Measurements from ENCODE around the gene KRT80. TPM values are rescaled to one million over a fixed set of nuclear protein-coding genes. Genes with fewer than 3 reads are reported as not detected.
A peak's percentile ranks its signal among the peaks of the same experiment; 100 is the strongest.

Gene KRT80
- total RNA-seq, 2 donors from 2014 or later = 0.07 to 0.09 TPM

- peaks cover 5% of the 10 kb centered on the region for H3K27me3 Mint-ChIP-seq (ENCODE audit: insufficient read depth)
- no peak for DNase-seq
- no peaks in the 10 kb centered on the region for H3K9me3 ChIP-seq (ENCODE audit: control insufficient read depth, low read length)
- WGBS, 2 experiments (ENCODE audit: insufficient coverage in 1 of 2, insufficient read length in 1 of 2) = 87 to 93% methylated on average over 9 to 13 of the region's 13 CpGs
- no peak overlapping the region for H3K9ac ChIP-seq (ENCODE audit: extremely low read depth, low read length, poor library complexity, severe bottlenecking)
- H3K4me1 Mint-ChIP-seq = peaks cover 3% of the 10 kb centered on the region
- no peak overlapping the region for H3K4me3 ChIP-seq (ENCODE audit: low read length)
- no peaks in the 10 kb centered on the region for H3K36me3 ChIP-seq (ENCODE audit: control insufficient read depth, insufficient read depth, low read length)
- H3K27ac ChIP-seq (ENCODE audit: low read depth, low read length) = no peak overlapping the region
- TF ChIP-seq CTCF (conservative IDR thresholded peaks at IDR 0.05) = no peak
- H3K4me1 ChIP-seq (ENCODE audit: control insufficient read depth, insufficient read depth, low read length) = no peaks in the 10 kb centered on the region
- no peak overlapping the region for H3K4me3 Mint-ChIP-seq
- H3K27me3 ChIP-seq (ENCODE audit: control insufficient read depth, insufficient read depth, low read length, poor library complexity, severe bottlenecking) = no peaks in the 10 kb centered on the region
- no peak overlapping the region for H3K27ac Mint-ChIP-seq
- H3K9me3 Mint-ChIP-seq = no peaks in the 10 kb centered on the region
- no peaks in the 10 kb centered on the region for H3K36me3 Mint-ChIP-seq (ENCODE audit: low read depth)
These were observed 52.7 kb downstream of the KRT80 start for GRCh38 chr12:52139147-52139546.

- Mint-ChIP-seq H3K27me3 (ENCODE audit: insufficient read depth) (peaks cover 5% of the 10 kb centered on the region), H3K36me3 (ENCODE audit: low read depth) (no peaks in the 10 kb centered on the region), H3K4me3 (no peak overlapping the region), H3K27ac (no peak overlapping the region), H3K4me1 (peaks cover 3% of the 10 kb centered on the region), H3K9me3 (no peaks in the 10 kb centered on the region)
- Histone ChIP-seq H3K9me3 (ENCODE audit: control insufficient read depth, low read length) (no peaks in the 10 kb centered on the region), H3K36me3 (ENCODE audit: control insufficient read depth, insufficient read depth, low read length) (no peaks in the 10 kb centered on the region), H3K4me3 (ENCODE audit: low read length) (no peak overlapping the region), H3K27me3 (ENCODE audit: control insufficient read depth, insufficient read depth, low read length, poor library complexity, severe bottlenecking) (no peaks in the 10 kb centered on the region), H3K27ac (ENCODE audit: low read depth, low read length) (no peak overlapping the region), H3K9ac (ENCODE audit: extremely low read depth, low read length, poor library complexity, severe bottlenecking) (no peak overlapping the region), H3K4me1 (ENCODE audit: control insufficient read depth, insufficient read depth, low read length) (no peaks in the 10 kb centered on the region)
- no peak for TF ChIP-seq CTCF (conservative IDR thresholded peaks at IDR 0.05)
- 90 to 96% methylated on average over 3 to 5 of the region's 5 CpGs for WGBS, 2 experiments (ENCODE audit: insufficient coverage in 1 of 2, insufficient read length in 1 of 2)
- DNase-seq = no peak
These were observed 54.1 kb downstream of the KRT80 start for GRCh38 chr12:52137746-52138145.

- 93 to 97% methylated on average over 3 of the region's 3 CpGs for WGBS, 2 experiments (ENCODE audit: insufficient coverage in 1 of 2, insufficient read length in 1 of 2)
- Histone ChIP-seq H3K4me3 (ENCODE audit: low read length) (no peak overlapping the region), H3K4me1 (ENCODE audit: control insufficient read depth, insufficient read depth, low read length) (no peaks in the 10 kb centered on the region), H3K27me3 (ENCODE audit: control insufficient read depth, insufficient read depth, low read length, poor library complexity, severe bottlenecking) (no peaks in the 10 kb centered on the region), H3K9ac (ENCODE audit: extremely low read depth, low read length, poor library complexity, severe bottlenecking) (no peak overlapping the region), H3K36me3 (ENCODE audit: control insufficient read depth, insufficient read depth, low read length) (no peaks in the 10 kb centered on the region), H3K27ac (ENCODE audit: low read depth, low read length) (no peak overlapping the region), H3K9me3 (ENCODE audit: control insufficient read depth, low read length) (no peaks in the 10 kb centered on the region)
- Mint-ChIP-seq H3K27ac (no peak overlapping the region), H3K4me1 (no peaks in the 10 kb centered on the region), H3K36me3 (ENCODE audit: low read depth) (no peaks in the 10 kb centered on the region), H3K9me3 (no peaks in the 10 kb centered on the region), H3K4me3 (no peak overlapping the region), H3K27me3 (ENCODE audit: insufficient read depth) (peaks cover 5% of the 10 kb centered on the region)
- peak; percentile 30 for DNase-seq
- TF ChIP-seq CTCF (conservative IDR thresholded peaks at IDR 0.05) = no peak
These were observed 59.1 kb downstream of the KRT80 start for GRCh38 chr12:52132754-52133161.

Data from endodermal cell (in vitro differentiated cells).